ENCODE results near the gene POLDIP3.
"Not testable (repeated sequence)": the region's sequence is repeated elsewhere in the genome, so short reads cannot be mapped to it uniquely, and the experiment has no call there.

Gene POLDIP3

DNA sequence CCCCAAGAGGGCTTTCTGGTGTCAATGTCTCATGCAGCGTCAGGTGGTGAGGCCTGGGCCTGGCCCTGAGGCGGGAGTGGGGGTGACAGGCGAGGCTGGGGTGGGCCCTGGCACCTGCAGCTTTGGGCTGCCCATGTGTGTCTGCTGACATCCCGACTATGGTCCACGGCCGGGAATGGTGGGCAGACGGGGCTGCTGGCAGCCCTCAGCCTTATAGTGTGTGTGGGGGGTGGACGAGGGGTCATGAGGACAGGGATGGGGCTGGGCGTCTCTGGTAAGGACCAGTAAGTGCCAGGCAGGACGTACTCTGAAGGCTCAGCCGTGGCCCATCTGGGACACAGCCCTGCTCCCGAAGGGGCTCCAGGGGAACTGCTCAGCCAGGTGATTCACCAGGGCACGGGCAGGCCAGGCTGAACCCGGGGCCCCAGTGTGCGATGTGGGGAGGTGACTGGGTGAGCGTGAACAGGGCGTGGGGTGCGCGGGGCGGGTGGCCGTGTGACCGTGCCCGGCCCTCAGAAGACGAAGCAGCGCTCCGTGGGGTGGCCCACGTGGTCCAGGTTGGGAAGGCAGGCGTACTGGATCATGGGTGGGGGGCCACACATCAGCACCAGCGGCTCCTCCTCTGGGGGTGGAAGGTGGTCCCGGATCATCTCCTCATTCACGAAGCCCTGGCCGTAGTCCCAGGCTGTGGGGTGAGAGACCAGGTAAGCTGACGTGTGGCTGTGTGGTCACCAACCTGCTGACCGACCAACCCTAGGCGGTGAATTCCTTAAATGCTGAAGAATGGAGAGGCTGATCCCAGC, 4.8 kb upstream of the POLDIP3 start:
- DNase-seq (ENCODE audit: low read depth in 2 of 2): no peak

GRCh38 chr22:42617155-42617983, 2.7 kb upstream of the POLDIP3 start:
- DNase-seq (ENCODE audit: low read depth in 2 of 2): no peak

- not testable (repeated sequence) for DNase-seq (ENCODE audit: low read depth in 2 of 2)
These were observed 1.1 kb upstream of the POLDIP3 start for GRCh38 chr22:42615860-42616175.

- DNase-seq (ENCODE audit: low read depth in 2 of 2): peak; percentile 60 to 74
These were observed 593 bp upstream of the POLDIP3 start for GRCh38 chr22:42615092-42615859.

DNA sequence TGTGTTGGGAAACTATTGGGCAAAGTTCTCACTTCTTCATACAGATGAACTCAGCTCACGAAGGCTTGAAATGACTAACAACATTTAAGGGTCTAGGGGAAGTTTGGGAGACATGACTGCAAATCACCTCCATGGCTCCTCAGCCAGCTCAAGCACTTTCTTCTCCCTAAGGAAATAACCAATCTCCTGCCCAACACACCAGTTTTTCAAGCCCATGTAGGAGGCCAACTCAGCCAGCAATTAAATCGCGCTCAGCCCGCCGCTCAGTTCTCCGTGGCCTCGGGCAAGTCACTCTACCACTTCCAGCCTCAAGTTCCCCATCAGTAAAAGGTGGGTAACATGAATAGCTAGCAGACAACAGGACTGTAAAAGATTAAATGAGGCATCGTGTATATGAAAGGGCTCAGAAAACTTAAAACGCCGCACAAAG, 796 bp downstream of the POLDIP3 start:
- no peak for DNase-seq (ENCODE audit: low read depth in 2 of 2)

- no peak for DNase-seq (ENCODE audit: low read depth in 2 of 2)
These were observed 2.3 kb downstream of the POLDIP3 start for GRCh38 chr22:42612336-42612735.

GRCh38 chr22:42611051-42611450, 3.6 kb downstream of the POLDIP3 start:
- no peak for DNase-seq (ENCODE audit: low read depth in 2 of 2)

DNA sequence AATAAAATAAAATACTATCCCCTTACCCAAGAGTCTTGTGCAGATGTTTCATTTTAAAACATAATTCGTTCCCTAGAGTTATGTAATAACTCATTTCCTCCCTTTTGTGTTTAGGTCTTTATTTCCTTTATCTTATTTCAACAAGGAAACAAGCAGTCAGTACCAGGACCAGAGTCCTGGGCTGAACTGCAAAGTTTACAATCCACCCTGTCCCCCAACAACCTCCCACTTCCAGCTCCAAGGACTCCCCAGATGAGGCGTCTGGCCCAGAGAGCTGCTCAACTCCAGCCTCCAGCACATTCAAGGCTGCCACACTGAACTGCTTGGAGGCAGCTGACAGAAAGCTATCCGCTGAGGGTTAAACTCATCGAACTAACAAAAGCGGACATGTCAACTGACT, 4.5 kb downstream of the POLDIP3 start:
- no peak for DNase-seq (ENCODE audit: low read depth in 2 of 2)

GRCh38 chr22:42608823-42609361, 5.8 kb downstream of the POLDIP3 start:
- no peak for DNase-seq (ENCODE audit: low read depth in 2 of 2)

GRCh38 chr22:42608136-42608822, 6.4 kb downstream of the POLDIP3 start:
- no peak for DNase-seq (ENCODE audit: low read depth in 2 of 2)

DNA sequence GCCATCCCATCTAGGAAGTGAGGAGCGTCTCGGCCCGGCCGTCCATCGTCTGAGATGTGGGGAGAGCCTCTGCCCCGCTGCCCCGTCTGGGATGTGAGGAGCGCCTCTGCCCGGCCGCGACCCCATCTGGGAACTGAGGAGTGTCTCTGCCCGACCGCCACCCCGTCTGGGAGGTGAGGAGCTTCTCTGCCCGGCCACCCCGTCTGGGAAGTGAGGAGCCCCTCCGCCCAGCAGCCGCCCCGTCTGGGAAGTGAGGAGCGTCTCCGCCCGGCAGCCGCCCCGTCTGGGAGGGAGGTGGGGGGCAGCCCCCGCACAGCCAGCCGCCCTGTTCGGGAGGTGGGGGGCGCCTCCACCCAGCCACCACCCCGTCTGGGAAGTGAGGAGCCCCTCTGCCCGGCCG, 7.0 kb downstream of the POLDIP3 start:
- DNase-seq (ENCODE audit: low read depth in 2 of 2): not testable (repeated sequence)

GRCh38 chr22:42604403-42604802, 10.3 kb downstream of the POLDIP3 start:
- no peak for DNase-seq (ENCODE audit: low read depth in 2 of 2)

GRCh38 chr22:42603427-42603826, 11.3 kb downstream of the POLDIP3 start:
- no peak for DNase-seq (ENCODE audit: low read depth in 2 of 2)

- no peak for DNase-seq (ENCODE audit: low read depth in 2 of 2)
These were observed 12.2 kb downstream of the POLDIP3 start for GRCh38 chr22:42602470-42602869.

DNA sequence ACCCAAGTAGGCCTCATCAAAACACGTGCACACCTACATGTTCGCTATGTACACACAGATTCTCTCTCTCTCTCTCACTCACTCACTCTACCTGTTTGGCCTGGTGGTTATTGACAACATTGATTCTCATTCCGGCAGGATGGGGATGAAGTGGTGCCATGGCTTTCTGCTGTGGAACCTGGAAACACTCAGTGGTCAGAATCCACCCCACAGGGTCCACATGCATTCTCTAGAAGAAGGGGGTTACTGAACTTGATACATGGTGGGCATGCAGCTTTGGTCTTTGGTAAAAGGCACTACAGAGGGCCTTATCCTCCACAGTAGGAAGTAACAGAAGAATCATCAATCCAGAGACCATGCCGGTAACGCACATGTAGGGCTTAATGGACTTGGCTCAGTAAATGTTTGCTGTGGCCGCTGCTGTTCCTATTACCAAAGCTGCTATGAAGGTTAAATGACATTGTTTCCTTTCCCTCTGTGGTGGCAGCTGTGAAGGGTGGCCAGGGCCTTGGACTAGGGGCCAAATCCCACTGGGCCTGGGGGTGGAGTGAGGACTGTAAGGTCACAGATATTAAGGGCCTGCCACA, 12.7 kb downstream of the POLDIP3 start:
- DNase-seq (ENCODE audit: low read depth in 2 of 2): no peak

GRCh38 chr22:42596863-42597530, 17.7 kb downstream of the POLDIP3 start:
- no peak for DNase-seq (ENCODE audit: low read depth in 2 of 2)

- DNase-seq (ENCODE audit: low read depth in 2 of 2): no peak
These were observed 18.3 kb downstream of the POLDIP3 start for GRCh38 chr22:42596336-42596735.

DNA sequence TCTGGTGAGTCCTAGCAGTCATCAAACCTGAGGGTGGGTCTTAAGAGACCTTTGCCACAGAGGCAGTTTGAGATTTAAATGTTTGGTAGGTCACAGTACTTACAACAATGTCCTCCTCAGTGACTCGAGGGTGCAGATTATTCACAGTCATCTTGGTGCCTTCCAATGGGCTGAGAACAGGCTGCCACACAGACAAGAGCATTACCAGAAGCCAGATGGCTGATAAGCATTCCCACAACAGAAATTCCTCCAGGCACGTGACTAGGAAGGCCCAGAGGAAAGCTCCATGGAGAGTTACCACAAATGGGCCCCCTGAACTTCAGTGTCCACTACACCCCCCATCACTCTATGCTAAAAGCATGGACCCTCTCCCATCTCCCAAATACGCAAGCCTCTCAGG, 19.2 kb downstream of the POLDIP3 start:
- DNase-seq (ENCODE audit: low read depth in 2 of 2): no peak

DNA sequence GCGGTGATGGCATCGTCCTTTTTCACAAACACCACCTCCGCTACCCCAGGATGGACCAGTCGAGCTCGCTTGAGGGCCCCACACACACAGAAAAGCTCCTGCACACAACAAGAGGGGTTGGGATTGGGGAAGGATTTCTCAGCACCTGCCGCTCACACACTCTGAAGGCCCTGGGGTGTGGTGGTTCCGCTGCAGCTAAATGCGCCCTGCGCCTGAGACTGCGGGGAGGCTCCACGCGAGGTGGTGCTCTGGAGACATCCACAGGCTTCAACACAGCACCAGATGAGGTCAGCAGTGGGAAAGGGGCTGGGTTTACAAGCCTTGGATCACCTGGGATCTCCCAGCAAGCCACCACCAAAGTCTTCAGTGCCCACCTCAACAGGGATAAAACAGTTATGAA, 22.7 kb downstream of the POLDIP3 start:
- DNase-seq (ENCODE audit: low read depth in 2 of 2): no peak

- no peak for DNase-seq (ENCODE audit: low read depth in 2 of 2)
These were observed 27.0 kb downstream of the POLDIP3 start for GRCh38 chr22:42587588-42588175.
